ENCODE results near the gene FXYD3. TPM values are rescaled to one million over a fixed set of nuclear protein-coding genes. Genes with fewer than 3 reads are reported as not detected.

Gene FXYD3, protein sequence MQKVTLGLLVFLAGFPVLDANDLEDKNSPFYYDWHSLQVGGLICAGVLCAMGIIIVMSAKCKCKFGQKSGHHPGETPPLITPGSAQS
- total RNA-seq, result 0.38 TPM in 1 of 2 replicates, not detected in the other

DNA sequence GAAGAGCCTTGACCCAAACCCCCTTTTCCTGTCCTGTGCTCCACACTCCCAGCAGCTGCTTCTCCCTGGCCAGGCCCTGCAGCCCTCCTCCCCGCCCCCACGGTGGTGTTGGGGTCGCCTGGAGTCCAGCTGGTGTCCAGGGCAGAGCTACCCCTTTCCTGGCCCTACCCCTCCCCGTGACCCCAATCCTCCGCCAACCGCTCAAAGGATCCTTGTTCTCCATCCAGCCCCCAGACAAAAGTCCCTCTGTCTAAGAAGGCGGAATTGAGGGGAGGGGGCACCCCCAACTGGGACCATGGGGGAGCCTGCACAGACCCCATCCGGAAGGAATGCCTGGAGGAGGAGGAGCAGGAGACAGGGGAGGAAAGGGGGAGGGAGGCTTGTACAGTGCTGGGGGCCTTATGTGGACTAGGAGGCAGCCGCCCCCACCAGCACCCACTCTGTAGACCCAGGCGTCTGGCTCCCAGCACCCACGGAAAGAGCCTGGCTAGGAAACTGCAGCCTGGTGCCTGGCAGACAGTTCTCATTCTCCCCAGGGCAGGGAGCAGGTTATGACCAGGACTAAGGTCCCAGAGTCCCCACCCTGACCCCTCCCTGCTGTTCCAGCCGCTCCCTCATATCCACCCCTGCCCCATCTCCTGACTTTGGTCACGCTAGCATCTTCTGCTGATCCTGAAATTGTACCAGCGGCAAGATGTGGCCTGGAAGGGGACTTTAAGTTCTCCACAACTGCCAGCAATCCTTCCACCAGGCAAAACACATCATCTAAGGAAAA, at the start of gene FXYD3:
Gene FXYD3 (plus strand): TSS at position 647 of the 775 bp plus-strand sequence. CDS start 3,554 bp downstream, outside the sequence.

GRCh38 chr19:35134601-35135242, 19.1 kb downstream of the FXYD3 start, which contains the start of gene LGI4:
TSS of gene LGI4 (minus strand) at chr19:35135059. CDS start at chr19:35134680, 379 bp downstream.

DNA sequence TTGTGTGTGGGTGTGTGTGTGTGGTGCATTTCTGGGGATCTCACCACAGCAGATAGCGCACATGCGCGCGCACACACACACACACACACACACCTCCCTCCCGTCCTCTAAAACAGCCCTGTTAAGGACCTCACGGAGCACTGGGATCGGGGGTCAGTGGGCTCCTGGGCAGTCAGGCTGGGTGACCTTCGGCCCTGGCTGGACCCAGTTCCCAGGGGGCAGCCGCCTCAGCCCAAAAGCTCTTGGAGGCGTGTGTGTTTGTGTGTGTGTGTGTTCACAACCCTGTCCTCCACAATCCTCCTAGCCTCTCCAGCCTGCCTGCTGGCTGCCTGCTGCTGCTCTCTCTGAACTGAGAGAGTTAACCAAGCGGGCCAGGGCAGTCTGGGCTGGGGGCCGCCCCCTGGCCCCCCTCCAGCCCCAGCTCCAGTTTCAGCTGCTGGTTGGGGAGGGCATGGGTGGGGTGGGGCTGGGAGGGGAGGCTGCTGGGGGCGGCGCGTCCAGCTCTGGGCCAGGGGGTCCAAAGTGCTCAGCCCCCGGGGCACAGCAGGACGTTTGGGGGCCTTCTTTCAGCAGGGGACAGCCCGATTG, 22.8 kb downstream of the FXYD3 start, which contains the start of gene FXYD1:
Gene FXYD1 (plus strand): TSS at position 520 of the 588 bp plus-strand sequence. CDS start 1,256 bp downstream, outside the sequence.

GRCh38 chr19:35143231-35143715, 27.6 kb downstream of the FXYD3 start, which contains the start of gene FXYD7:
TSS of gene FXYD7 (plus strand) at chr19:35143255. CDS start at chr19:35143334, 79 bp downstream.

GRCh38 chr19:35154525-35155406, 39.1 kb downstream of the FXYD3 start, which contains the start of gene FXYD5:
TSS of gene FXYD5 (plus strand) at chr19:35154735. CDS start at chr19:35155551, 816 bp downstream.

Other genes with a start within 250 kb of the FXYD3 start
- gene ZNF30, start 188.9 kb upstream of the FXYD3 start, total RNA-seq, result 2.7 and 3.1 TPM in 2 replicates
- gene ZNF792, start 151.6 kb upstream of the FXYD3 start, total RNA-seq, result 4.8 and 5.6 TPM in 2 replicates
- 14.2 and 23.1 TPM in 2 replicates for gene GRAMD1A, start 115.5 kb upstream of the FXYD3 start, total RNA-seq
- gene SCN1B, start 85.4 kb upstream of the FXYD3 start, total RNA-seq, result 1.3 and 2.3 TPM in 2 replicates
- gene HPN, start 74.1 kb upstream of the FXYD3 start, total RNA-seq, result under 0.01 TPM in 1 of 2 replicates, not detected in the other
- gene LGI4, start 19.2 kb downstream of the FXYD3 start, total RNA-seq, result under 0.01 and 3.7 TPM in 2 replicates
- 0.58 and 1.4 TPM in 2 replicates for gene FXYD1, start 23.0 kb downstream of the FXYD3 start, total RNA-seq
- not detected in 2 replicates for gene FXYD7, start 27.4 kb downstream of the FXYD3 start, total RNA-seq
- 11.8 and 16.3 TPM in 2 replicates for gene FXYD5, start 38.9 kb downstream of the FXYD3 start, total RNA-seq
- gene FAM187B, start 112.9 kb downstream of the FXYD3 start, total RNA-seq, result not detected in 2 replicates
- 0.28 and 1.7 TPM in 2 replicates for gene LSR, start 133.2 kb downstream of the FXYD3 start, total RNA-seq
- 33.5 and 49.1 TPM in 2 replicates for gene USF2, start 153.1 kb downstream of the FXYD3 start, total RNA-seq
- gene HAMP, start 166.7 kb downstream of the FXYD3 start, total RNA-seq, result 0.19 TPM in 1 of 2 replicates, not detected in the other
- gene MAG, start 176.3 kb downstream of the FXYD3 start, total RNA-seq, result 0.96 TPM in 1 of 2 replicates, not detected in the other
- 0.96 and 1.7 TPM in 2 replicates for gene CD22, start 213.4 kb downstream of the FXYD3 start, total RNA-seq
- gene FFAR1, start 232.1 kb downstream of the FXYD3 start, total RNA-seq, result not detected in 2 replicates
- not detected in 2 replicates for gene FFAR3, start 242.6 kb downstream of the FXYD3 start, total RNA-seq

Measured in regular cardiac myocyte (primary cell).